ENCODE data around the gene MADD.

- TF ChIP-seq TAF1 (IDR thresholded peaks at IDR 0.05; ENCODE audit: borderline replicate concordance, low read depth, low read length) (no peak), POLR2AphosphoS5 (IDR thresholded peaks at IDR 0.05; ENCODE audit: low read depth, low read length) (no peak), POLR2A (IDR thresholded peaks at IDR 0.05; ENCODE audit: low read depth, low read length) (no peak)
Observed at GRCh38 chr11:47260366-47260765, 9.6 kb upstream of the MADD start.
